Measurements from ENCODE around the gene MOGAT3. TPM values are rescaled to one million over a fixed set of nuclear protein-coding genes. Genes with fewer than 3 reads are reported as not detected.
A peak's percentile ranks its signal among the peaks of the same experiment; 100 is the strongest.

Gene MOGAT3
- total and polyA plus RNA-seq, 2 experiments from 2014 or later = 0.44 TPM; not detected in 1

GRCh38 chr7:101201695-101202602, 1.1 kb upstream of the MOGAT3 start:
- Histone ChIP-seq H3K36me3 (ENCODE audit: insufficient read depth) (no peaks in the 10 kb centered on the region), H3K9me2 (ENCODE audit: insufficient read depth) (no peaks in the 10 kb centered on the region), H3K4me2 (peak overlapping the region; percentile 86), H3K79me2 (replicated peaks; ENCODE audit: insufficient read depth) (no peaks in the 10 kb centered on the region), H2AFZ (peak overlapping the region; percentile 93), H3K27ac (ENCODE audit: low read depth) (no peak overlapping the region), H3F3A (replicated peaks; ENCODE audit: low read depth) (peaks cover 9% of the 10 kb centered on the region), H3K4me1 (ENCODE audit: insufficient read depth) (peaks cover 16% of the 10 kb centered on the region), H3K4me3 (peak overlapping the region; percentile 68), H4K20me1 (replicated peaks; ENCODE audit: insufficient read depth) (no peaks in the 10 kb centered on the region), H3K27me3 (ENCODE audit: insufficient read depth) (peaks cover 25% of the 10 kb centered on the region)
- Mint-ChIP-seq H3K4me3 (peak overlapping the region; percentile 69), H3K27ac (no peak overlapping the region), H3K9me3 (no peaks in the 10 kb centered on the region), H3K27me3 (ENCODE audit: insufficient read depth, low read depth, poor library complexity) (peaks cover 20% of the 10 kb centered on the region), H3K36me3 (ENCODE audit: low read depth) (peaks cover 2% of the 10 kb centered on the region; the same call in 1 of the 3 replicates), H3K4me1 (peaks cover 18% of the 10 kb centered on the region)
- DNase-seq (ENCODE audit: low spot score) (peak; percentile 64), ATAC-seq (peak; percentile 72)
- TF ChIP-seq NANOG (IDR thresholded peaks at IDR 0.05; ENCODE audit: borderline replicate concordance) (no peak), POLR2AphosphoS5 (IDR thresholded peaks at IDR 0.05; ENCODE audit: low read depth) (0 out of 2 replicates have a peak, but pooled peaks have one; percentile 31)

- peaks cover 16% of the 10 kb centered on the region for H3K4me1 ChIP-seq (ENCODE audit: insufficient read depth)
- Mint-ChIP-seq H3K4me3 (peak overlapping the region; percentile 69; the same call in 2 of the 3 replicates), H3K9me3 (no peaks in the 10 kb centered on the region), H3K36me3 (ENCODE audit: low read depth) (no peaks in the 10 kb centered on the region), H3K27me3 (ENCODE audit: insufficient read depth, low read depth, poor library complexity) (peaks cover 20% of the 10 kb centered on the region), H3K27ac (no peak overlapping the region), H3K4me1 (peaks cover 18% of the 10 kb centered on the region)
- peak; percentile 4; the same call in 2 of the 3 replicates for ATAC-seq
- peaks cover 25% of the 10 kb centered on the region for H3K27me3 ChIP-seq (ENCODE audit: insufficient read depth)
- peak overlapping the region; percentile 86 for H3K4me2 ChIP-seq
- H2AFZ ChIP-seq = peak overlapping the region; percentile 94
- no peak for DNase-seq (ENCODE audit: low spot score)
- peaks cover 9% of the 10 kb centered on the region for H3F3A ChIP-seq (replicated peaks; ENCODE audit: low read depth)
- H3K36me3 ChIP-seq (ENCODE audit: insufficient read depth) = no peaks in the 10 kb centered on the region
- no peaks in the 10 kb centered on the region for H4K20me1 ChIP-seq (replicated peaks; ENCODE audit: insufficient read depth)
- H3K27ac ChIP-seq (ENCODE audit: low read depth) = peak overlapping the region; percentile 63; the same call in 1 of the 2 replicates
- H3K4me3 ChIP-seq = peak overlapping the region; percentile 68
- H3K79me2 ChIP-seq (replicated peaks; ENCODE audit: insufficient read depth) = no peaks in the 10 kb centered on the region
- no peaks in the 10 kb centered on the region for H3K9me2 ChIP-seq (ENCODE audit: insufficient read depth)
- TF ChIP-seq NANOG (IDR thresholded peaks at IDR 0.05; ENCODE audit: borderline replicate concordance) (no peak), CTCF (conservative IDR thresholded peaks at IDR 0.05; ENCODE audit: low read depth in 2 of 2) (no peak), ZNF331 (CRISPR knock-in tag; IDR thresholded peaks at IDR 0.05; ENCODE audit: low read depth) (no peak), ZNF114 (CRISPR knock-in tag; IDR thresholded peaks at IDR 0.05) (no peak), CREB1 (CRISPR knock-in tag; IDR thresholded peaks at IDR 0.05; ENCODE audit: low read depth) (no peak), POLR2AphosphoS5 (IDR thresholded peaks at IDR 0.05; ENCODE audit: low read depth) (no peak), EZH2phosphoT487 (IDR thresholded peaks at IDR 0.05; ENCODE audit: unreplicated experiment) (no peak), STAT1 (IDR thresholded peaks at IDR 0.05; ENCODE audit: unreplicated experiment) (no peak), EZH2 (IDR thresholded peaks at IDR 0.05; ENCODE audit: low read depth, unreplicated experiment) (no peak), JUNB (IDR thresholded peaks at IDR 0.05; ENCODE audit: unreplicated experiment) (no peak), ZNF462 (CRISPR knock-in tag; IDR thresholded peaks at IDR 0.05) (no peak)
These were observed 353 bp downstream of the MOGAT3 start for GRCh38 chr7:101200504-101200861.
